Tibial artery (tissue), 4 donors: ENCODE measurements around the gene CSTF3.

Experiments
- DNase-seq, 2 donors: peaks; one replicate each; pipeline ENCODE4 v3.0.0-alpha.2; 2019
- H3K27ac ChIP-seq, 2 donors: fragments of 200-600 bp; sonication (generic) in 1 of 2; 1 replicate in 1 of 2; 2 replicates in 1 of 2; pipeline ENCODE4 v1.5.1; 2018 to 2019; ENCODE audit warnings: mild to moderate bottlenecking in 1 of 2
- H3K27me3 ChIP-seq, 2 donors: fragments of 200-600 bp; sonication (generic) in 1 of 2; one replicate each; pipeline versions ENCODE4 v1.5.1 to v1.6.0; 2016 to 2019
- H3K36me3 ChIP-seq, 3 donors: fragments of 200-600 bp; sonication (generic) in 2 of 3; one replicate each; pipeline ENCODE4 v1.5.1; 2016 to 2019; ENCODE audit warnings: mild to moderate bottlenecking in 2 of 3
- H3K4me1 ChIP-seq, 4 donors: fragments of 200-600 bp; sonication (generic) in 2 of 4; 1 replicate in 3 of 4; 2 replicates in 1 of 4; pipeline ENCODE4 v1.5.1; 2016 to 2019
- H3K4me3 ChIP-seq, 2 donors: fragments of 200-600 bp; sonication (generic) in 1 of 2; 1 replicate in 1 of 2; 2 replicates in 1 of 2; pipeline ENCODE4 v1.5.1; 2018 to 2019; ENCODE audit warnings: mild to moderate bottlenecking in 2 of 2
- H3K9me3 ChIP-seq, 3 donors: fragments of 200-600 bp; sonication (generic) in 1 of 3; one replicate each; pipeline ENCODE4 v1.5.1; 2016 to 2019
- intact Hi-C: fragments of 100-400 bp; cut with DNase I; formaldehyde crosslinking; loops from one replicate; pipeline ENCODE4 v1.15.0; 2023; ENCODE audit warnings: low total_unique reads
- TF ChIP-seq, protein P1 (sequence below), 2 experiments: fragments of 200-600 bp in 1 of 2; fragments of 450-650 bp in 1 of 2; IDR thresholded peaks; one replicate each; pipeline ENCODE4 v1.5.1; 2017 to 2019; ENCODE audit warnings: antibody characterized with exemption in 2 of 2, mild to moderate bottlenecking in 1 of 2, moderate library complexity in 1 of 2

CSTF3 gene

DNA sequence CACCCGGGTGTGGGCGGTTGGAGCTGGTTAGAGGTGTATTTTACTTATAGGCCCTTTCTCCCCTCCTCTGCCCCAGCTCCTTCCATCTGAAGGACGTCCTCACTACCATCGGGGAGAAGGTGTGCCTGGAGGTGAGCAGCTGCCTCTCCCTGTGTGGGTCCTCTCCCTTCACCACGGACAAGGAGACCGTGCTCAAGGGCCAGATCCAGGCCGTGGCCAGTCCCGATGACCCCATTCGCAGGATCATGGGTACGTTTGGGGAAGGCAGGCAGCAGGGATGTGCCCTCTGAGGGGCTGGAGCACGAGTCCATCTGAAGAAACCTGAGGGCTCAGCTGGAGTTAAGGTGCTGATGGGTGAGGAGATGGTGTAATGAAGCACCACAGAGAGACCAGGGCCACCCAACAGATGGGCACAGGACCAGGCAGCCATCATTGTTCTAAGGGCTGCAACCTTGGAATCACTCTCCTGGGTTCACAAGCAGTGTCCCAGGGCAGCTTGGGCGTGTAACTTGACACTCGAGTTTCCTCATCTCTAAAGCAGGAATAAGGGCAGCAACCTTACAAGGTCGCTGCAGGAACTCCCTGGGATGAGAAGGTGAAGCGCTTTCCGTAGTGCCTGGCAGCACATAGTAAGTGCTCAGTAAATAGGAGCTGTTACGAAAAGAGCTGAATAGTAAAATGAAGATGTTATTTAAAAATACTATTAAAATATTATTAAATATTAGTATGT, 92.5 kb downstream of the CSTF3 start:
- H3K36me3 ChIP-seq, result peaks cover 67 to 96% (median 83%) of the 10 kb centered on the region in 3 donors
- intact Hi-C loops, result loop anchor here (5.0 kb wide), 1 partner anchor 106 kb away; no protein-coding TSS in a partner anchor
- H3K4me1 ChIP-seq, result no peaks in the 10 kb centered on the region
- TF ChIP-seq, protein P1, sequence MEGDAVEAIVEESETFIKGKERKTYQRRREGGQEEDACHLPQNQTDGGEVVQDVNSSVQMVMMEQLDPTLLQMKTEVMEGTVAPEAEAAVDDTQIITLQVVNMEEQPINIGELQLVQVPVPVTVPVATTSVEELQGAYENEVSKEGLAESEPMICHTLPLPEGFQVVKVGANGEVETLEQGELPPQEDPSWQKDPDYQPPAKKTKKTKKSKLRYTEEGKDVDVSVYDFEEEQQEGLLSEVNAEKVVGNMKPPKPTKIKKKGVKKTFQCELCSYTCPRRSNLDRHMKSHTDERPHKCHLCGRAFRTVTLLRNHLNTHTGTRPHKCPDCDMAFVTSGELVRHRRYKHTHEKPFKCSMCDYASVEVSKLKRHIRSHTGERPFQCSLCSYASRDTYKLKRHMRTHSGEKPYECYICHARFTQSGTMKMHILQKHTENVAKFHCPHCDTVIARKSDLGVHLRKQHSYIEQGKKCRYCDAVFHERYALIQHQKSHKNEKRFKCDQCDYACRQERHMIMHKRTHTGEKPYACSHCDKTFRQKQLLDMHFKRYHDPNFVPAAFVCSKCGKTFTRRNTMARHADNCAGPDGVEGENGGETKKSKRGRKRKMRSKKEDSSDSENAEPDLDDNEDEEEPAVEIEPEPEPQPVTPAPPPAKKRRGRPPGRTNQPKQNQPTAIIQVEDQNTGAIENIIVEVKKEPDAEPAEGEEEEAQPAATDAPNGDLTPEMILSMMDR (IDR thresholded peaks at IDR 0.05), result no peak
- no peaks in the 10 kb centered on the region for H3K9me3 ChIP-seq
- no peak for DNase-seq
- H3K4me3 ChIP-seq, result no peak overlapping the region
- no peaks in the 10 kb centered on the region for H3K27me3 ChIP-seq
- H3K27ac ChIP-seq, result no peak overlapping the region

DNA sequence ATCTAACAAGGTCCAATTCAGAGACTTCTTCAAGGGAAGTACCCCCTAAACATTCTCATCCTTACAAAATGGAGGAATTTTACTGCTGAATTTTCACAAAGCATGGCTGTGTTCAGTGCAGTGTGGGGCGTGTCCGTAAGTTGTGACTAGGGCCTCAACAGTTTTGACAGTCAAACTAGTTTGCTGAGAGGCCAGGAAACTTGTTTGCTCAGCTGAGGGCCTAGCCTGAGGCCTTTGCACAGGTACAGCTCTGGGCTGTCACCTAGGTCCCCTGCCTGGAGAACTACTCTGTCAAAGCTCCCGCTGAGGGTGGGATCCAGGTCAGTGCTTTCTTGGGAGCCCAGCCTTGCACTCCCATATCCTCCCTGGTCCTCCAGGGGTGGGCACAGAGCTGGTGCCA, 94.0 kb downstream of the CSTF3 start:
- no peak overlapping the region for H3K27ac ChIP-seq
- no peak overlapping the region for H3K4me3 ChIP-seq
- DNase-seq, result no peak
- H3K9me3 ChIP-seq, result no peaks in the 10 kb centered on the region
- TF ChIP-seq, protein P1 (IDR thresholded peaks at IDR 0.05), result no peak
- no peaks in the 10 kb centered on the region for H3K4me1 ChIP-seq
- intact Hi-C loops, result loop anchor here (5.0 kb wide), 1 partner anchor 105 kb away; no protein-coding TSS in a partner anchor
- peaks cover 53 to 95% (median 84%) of the 10 kb centered on the region in 3 donors for H3K36me3 ChIP-seq
- no peaks in the 10 kb centered on the region for H3K27me3 ChIP-seq

DNA sequence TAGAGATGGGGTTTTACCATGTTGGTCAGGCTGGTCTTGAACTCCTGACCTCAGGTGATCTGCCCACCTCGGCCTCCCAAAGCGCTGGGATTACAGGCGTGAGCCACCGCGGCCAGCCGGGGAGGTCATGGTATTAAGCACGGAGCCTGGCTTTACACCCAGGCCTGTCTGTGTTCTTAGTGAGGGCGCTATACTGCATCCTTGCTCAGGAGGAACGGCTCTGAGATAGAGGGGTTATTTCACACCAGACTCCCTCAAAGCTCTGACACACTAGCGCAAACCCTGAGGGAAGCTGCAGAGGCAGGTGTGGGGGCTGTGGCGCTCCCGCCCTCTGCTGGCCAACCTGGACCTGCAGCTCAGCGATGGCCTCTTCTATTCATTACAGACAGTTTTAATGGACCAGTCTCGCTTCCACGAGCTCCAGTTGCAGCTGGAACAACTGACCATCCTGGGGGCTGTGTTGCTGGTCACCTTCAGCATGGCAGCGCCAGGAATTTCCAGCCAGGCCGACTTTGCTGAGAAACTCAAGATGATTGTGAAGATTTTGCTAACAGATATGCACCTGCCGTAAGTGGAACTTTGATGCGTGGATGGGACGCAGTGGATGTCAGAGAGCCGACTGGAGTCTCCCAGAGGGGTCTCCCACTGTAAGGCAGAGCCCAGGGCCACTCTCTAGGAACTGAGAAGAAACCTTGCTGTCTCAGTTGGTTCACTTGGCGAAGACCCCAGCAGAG, 95.7 kb downstream of the CSTF3 start:
- no peak overlapping the region for H3K27ac ChIP-seq
- peaks cover 44 to 95% (median 84%) of the 10 kb centered on the region in 3 donors for H3K36me3 ChIP-seq
- H3K27me3 ChIP-seq, result no peaks in the 10 kb centered on the region
- H3K4me3 ChIP-seq, result no peak overlapping the region
- DNase-seq, result peak in 1 of 2 donors; percentile 55
- intact Hi-C loops, result loop anchor here (5.0 kb wide), 1 partner anchor 103 kb away; no protein-coding TSS in a partner anchor
- H3K4me1 ChIP-seq, result no peaks in the 10 kb centered on the region
- TF ChIP-seq, protein P1 (IDR thresholded peaks at IDR 0.05), result peak; percentile 68 to 72
- no peaks in the 10 kb centered on the region for H3K9me3 ChIP-seq

DNA sequence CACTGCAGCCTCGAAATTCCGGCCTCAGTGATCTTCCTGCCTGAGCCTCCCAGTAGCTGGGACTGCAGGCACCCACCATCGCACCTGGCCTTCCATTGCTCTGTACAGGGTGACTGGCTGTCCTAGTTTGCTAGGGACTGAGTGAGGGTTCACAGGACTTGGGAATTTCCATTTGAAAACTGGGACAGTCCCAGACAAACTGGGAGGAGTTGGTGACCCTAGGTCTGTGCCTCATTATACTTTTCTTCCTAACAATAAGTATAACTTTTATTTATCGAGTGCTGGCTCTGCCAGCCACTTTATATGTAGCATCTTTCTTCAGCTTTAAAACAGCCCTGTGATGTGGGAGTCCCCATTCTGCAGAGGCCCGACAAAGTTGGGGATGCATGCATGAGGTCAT, 96.4 kb downstream of the CSTF3 start:
- H3K4me1 ChIP-seq, result no peaks in the 10 kb centered on the region
- no peak overlapping the region for H3K4me3 ChIP-seq
- intact Hi-C loops, result loop anchor here (5.0 kb wide), 1 partner anchor 103 kb away; no protein-coding TSS in a partner anchor
- DNase-seq, result no peak
- no peak overlapping the region for H3K27ac ChIP-seq
- H3K9me3 ChIP-seq, result no peaks in the 10 kb centered on the region
- H3K36me3 ChIP-seq, result peaks cover 49 to 95% (median 85%) of the 10 kb centered on the region in 3 donors
- TF ChIP-seq, protein P1 (IDR thresholded peaks at IDR 0.05), result no peak
- H3K27me3 ChIP-seq, result no peaks in the 10 kb centered on the region

DNA sequence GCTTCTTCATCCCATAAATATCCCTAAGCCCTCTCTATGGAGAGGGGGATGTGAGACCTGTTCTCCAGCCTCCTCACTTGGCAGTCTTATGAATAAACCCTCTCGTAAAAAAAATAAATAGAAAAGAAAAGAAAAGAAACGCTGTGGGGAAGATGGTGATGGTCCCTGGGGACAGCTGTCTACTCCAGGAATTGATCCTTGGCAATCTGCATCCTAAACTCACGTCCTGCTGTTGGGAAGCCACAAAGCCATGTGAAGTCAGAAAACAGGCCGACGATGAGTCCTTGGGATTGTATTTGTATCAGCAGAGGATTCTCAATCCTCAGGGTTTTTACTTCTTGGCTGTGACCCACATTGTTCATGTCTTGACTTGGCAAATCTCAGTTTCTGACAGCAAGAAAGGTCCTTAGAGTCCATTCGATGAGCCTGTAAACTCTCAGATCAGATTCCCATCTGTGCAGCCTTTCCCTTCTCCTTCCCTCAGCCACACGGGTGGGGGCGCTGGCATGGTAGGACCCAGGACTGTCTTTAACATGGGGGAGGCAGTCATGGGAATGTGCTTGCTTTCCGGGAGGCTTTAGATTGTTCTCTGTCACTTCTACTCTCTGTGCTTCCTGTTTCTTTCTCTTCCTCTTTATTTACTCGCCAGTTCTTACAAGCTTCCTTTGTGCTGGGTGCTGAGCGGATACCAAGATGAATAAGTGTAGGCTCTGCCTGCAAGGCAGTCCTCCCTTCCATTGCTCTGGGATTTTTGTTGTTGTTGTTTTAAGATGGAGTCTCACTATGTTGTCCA, 97.1 kb downstream of the CSTF3 start:
- H3K27ac ChIP-seq, result no peak overlapping the region
- no peak overlapping the region for H3K4me3 ChIP-seq
- TF ChIP-seq, protein P1 (IDR thresholded peaks at IDR 0.05), result no peak
- intact Hi-C loops, result no loop called here
- peaks cover 48 to 95% (median 86%) of the 10 kb centered on the region in 3 donors for H3K36me3 ChIP-seq
- H3K9me3 ChIP-seq, result no peaks in the 10 kb centered on the region
- H3K27me3 ChIP-seq, result no peaks in the 10 kb centered on the region
- DNase-seq, result peak in 1 of 2 donors; percentile 22
- no peaks in the 10 kb centered on the region for H3K4me1 ChIP-seq
